ENCODE results near the gene CDHR1.

The CDHR1 gene

DNA sequence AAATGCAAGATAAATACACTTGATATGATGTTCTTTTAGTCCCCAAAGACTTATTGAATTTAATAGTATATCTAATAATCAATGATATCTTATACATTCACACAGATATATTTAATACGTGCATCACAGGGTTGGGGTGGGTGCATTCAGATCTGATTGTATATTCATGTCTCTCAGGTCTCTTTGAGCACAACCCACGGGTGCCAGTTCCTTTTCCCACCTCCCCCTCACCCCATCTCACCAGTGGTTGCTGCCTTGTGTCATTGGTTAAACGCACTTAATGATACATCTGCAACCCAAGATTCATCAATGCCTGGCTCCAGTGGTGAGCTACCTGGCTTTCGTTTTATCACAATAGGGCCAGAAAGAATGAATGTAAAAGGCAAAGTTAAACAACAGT lies 40.8 kb downstream of the CDHR1 start:
- DNase-seq = no peak

DNA sequence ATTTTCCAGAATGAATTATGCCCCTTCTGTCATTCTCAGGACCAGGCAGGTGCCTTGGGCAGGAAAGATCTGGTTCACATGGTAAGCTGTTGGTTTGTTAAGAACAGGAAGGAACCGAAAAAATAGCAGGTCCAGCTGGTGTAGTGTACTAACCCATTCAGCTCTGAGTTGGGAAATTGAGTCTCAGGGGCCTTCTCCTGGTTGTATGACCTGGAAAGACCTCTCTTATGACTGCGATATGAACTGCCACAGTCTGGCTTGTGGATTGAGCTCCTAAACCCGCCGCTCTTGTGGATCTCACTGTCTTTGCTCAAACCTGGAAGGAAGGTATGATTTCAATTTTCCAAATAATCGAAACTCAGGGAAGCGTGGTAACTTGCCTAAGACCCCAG lies 42.5 kb downstream of the CDHR1 start:
- DNase-seq = no peak

DNA sequence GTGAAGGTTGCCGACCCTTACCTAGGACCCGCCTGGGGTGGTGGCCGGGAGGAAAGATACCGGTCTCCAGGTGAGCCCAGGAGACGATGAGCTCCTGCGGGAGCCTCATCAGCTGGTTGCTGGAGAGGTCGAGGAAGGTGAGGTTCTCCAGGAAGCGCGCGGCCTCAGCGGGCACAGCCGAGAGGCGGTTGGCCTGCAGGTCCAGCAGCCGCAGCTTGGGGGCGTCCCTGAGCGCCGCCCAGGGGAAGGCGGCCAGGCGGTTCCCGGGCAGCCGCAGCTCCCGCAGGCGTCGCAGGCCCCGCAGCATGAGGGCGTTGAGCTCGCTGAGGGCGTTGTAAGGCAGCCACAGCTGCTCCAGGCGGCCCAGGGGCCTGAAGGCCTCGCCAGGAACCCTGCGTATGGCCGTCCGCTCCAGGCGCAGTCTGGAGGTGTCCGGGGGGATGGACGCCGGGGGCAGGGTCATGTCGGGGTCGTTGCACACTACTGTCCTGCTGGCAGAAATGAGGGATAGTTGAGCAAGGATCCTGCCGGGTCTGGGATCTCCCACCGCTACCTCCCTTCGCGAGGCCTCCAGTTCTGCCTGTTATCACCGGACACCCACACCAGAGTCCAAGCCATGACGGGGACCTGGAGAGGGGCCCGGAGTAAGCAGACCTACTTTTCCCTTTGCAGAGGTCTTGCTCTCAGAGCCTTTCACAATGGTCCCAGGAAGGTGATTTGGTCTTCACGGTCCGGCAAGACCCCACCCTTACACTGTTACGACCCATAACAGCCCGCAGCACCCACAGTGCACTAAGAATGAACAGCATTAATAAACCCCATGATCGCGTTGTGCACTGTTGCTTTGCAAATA lies 43.1 kb downstream of the CDHR1 start:
- no peak for DNase-seq

DNA sequence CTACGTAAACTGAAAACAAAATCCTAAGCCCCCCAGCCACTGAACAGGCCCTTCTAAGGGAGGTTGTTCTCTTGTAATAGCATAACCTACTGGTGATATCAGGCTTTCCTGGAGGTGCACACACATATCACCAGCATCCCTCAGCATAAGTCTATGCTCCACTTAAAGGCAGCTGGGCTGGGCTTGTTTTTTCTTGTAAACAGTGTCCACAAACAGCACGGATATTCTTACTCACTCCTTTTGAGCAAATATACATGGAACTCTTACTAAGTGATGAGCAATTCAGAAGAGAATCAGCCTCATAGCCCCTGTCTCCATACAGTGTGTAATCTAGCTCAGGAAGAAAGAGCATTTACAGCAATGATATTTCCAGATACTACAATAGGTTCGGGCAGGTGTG lies 44.6 kb downstream of the CDHR1 start:
- no peak for DNase-seq

DNA sequence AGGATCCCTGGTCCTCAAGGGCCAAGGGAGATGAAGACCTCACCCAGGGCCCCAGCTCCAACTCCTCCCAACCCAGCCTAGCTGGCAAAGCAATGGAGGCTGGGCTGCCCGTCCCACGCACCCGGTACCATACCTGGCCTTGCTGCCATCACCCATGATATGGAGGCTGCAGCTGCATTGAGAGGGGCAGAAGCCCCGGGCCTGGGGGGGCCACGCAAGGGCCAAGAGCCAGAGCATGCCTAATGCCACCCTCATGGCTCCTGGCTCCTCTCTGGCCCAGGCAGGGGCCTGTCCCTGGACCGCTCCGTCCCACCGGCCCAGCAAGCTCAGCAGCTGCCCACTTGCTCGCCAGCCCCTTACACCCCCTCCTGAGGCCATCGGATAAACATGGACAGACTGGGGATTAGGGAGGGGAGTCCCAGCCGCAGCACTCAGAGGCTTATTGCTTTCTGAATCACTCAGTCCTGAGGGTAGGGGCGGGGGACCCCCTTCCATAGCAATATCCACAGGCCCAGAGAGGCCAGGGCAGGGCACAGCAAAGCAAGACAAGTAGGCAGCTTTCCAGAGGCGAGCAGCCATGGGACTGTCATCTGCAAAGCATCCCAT lies 47.0 kb downstream of the CDHR1 start, which contains the start of gene LRIT1:
Gene LRIT1 (minus strand): TSS at position 362 of the 606 bp plus-strand sequence. CDS start 107 bp downstream, at position 255.
- DNase-seq = no peak

DNA sequence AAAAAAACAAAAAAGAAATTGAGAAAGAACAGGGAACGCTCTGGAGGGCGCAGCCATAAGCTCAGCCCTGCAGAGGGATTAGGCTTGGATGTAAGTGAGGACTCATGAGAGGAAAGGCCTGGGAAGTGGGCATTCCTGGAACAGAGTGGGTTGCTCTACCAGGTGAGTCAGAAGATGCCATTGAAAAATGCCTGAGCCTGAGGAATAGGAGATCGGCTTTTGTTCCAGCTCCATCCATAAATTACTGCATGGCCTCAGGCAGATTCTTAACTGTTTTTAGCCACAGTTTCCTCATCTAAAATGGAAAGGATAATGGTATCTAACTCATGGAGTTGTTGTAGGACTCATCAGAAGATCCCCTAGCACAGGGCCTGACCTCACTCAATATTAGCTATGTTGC lies 49.4 kb downstream of the CDHR1 start:
- no peak for DNase-seq

DNA sequence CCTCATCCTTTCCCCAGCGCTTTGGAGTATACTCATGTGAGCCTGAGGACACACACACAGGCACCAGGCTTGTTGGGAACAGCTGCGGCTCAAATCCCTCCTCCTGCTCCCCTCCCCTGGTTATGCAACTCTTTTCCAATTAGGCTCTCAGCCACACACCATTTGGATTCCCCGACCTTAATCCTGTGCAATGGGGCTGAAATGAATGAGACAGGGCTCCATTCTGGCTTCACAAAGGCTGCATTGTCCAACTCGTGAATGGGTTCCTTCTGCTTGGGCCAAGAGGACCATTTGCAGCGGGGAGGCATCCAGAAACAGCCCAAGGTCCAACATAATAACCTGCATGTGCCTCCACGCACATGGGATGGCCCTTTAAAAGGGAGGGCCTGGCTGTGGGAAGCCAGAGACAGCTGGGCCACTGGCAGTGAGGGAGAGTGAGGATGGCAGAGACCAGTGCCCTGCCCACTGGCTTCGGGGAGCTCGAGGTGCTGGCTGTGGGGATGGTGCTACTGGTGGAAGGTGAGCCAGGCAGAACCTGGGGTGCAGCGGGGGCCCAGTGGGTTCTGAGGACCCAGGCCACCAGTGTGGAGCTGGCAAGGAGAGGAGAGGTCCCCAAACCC lies 50.4 kb downstream of the CDHR1 start, which contains the start of gene RGR:
Gene RGR (plus strand): TSS at position 403 of the 620 bp plus-strand sequence. CDS start 38 bp downstream, at position 441.
- no peak for DNase-seq

DNA sequence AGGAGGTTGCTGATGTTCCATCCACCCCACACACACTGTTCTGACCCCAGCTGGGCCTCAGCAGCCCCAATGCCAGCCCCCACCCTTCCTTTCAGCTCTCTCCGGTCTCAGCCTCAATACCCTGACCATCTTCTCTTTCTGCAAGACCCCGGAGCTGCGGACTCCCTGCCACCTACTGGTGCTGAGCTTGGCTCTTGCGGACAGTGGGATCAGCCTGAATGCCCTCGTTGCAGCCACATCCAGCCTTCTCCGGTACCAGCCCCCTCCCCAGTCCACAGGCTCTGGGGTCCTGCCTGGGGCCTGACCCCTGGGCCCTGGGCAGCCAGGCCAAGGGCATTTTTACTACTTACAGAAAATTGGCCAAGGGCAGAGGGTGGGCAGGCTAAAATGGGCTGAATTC lies 53.2 kb downstream of the CDHR1 start:
- no peak for DNase-seq

DNA sequence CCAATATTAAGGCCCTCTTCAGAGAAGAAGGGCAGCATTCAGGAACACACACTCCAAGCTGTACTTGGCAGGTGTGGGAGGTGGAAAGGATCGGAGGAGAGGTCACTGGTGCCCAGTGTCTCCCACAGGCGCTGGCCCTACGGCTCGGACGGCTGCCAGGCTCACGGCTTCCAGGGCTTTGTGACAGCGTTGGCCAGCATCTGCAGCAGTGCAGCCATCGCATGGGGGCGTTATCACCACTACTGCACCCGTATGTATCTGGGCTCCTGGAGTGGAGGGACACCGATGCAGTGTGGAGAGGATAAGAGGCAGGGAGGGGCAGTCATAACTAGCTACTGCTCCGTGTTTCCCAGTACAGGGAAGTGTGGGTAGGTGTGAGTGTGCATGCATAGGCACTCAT lies 54.5 kb downstream of the CDHR1 start:
- no peak for DNase-seq

DNA sequence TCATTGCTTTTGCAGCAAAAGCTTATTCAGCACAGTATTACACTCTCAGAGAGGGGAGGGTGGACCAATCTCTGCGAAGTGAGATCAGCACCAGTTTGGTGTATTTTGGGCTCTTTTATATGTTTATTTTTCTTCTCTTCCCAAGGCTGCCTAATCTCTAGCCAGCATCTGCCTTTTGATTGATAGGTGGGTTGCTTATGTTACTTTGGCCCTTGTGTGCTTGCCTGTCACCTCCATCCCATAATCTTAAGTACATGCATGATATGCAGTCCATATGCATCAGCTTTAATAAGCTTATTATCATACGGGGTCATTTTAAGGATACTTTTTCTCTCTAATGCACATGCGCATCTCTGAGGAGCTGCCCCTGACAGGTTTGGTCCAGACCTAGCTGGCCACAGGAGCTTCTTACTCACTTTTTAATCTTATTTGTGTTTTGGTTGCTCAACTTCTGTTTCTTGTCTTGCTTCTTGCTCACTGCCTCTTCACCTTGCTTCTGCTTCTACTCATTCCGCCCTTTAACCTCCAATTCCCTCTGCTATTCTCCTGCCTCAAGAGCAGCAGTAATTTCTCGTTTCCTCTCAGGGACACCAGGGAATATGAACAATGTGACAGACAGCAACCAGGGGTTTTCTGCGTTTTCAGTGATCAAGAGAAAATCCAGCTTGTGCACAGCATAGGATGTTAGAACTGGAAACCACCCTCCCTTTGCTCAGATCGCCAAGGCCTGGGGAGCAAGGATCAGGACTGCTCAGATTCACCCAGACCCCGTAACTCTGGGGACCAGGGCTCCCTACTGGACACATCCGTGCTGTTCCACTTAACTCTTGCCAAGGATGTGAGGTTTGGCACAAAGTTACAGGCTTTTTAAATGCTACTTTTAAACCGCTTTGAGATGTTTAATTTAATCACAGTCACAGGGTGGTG lies 60.5 kb downstream of the CDHR1 start:
- DNase-seq = no peak

DNA sequence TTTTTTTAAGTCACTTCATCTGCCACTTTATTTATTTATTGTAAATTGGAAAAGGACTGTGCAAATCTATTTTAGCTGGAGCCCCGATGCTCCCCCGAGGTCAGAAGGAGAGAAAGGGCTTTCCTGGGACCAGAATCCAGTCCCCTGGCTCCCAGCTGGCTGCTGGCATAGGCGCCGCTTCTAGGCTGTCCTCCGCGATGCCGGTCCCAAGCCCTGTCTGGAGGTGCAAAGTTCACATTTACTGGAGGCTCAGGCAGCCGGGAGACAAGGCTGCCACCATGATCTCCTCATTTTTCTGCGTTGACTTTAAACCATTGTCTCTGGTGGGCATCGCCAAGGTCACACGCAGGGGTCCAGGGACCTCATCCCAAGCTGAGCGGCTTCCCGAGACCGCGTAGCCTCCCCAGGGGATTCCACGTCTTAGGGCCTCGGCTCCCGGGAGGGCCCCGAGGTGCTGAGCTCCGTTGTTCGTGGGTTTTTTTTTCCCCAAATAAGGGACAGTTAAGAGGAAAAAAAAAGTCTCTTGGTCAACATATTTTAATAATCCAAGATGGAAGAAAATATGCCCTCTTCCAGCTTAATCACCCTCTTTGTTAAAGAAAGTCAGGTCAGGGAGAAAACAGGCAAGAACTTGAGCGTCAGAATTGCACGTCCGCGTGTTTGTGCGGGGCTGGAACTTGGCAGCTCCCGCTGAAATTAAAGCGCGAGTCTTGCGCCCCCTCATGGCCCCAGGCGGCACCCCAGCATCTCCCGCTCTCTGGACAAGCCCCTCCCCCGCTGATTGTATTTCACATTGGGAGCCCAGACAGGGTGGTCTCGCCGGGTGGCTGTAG lies 62.4 kb downstream of the CDHR1 start:
- DNase-seq = no peak

DNA sequence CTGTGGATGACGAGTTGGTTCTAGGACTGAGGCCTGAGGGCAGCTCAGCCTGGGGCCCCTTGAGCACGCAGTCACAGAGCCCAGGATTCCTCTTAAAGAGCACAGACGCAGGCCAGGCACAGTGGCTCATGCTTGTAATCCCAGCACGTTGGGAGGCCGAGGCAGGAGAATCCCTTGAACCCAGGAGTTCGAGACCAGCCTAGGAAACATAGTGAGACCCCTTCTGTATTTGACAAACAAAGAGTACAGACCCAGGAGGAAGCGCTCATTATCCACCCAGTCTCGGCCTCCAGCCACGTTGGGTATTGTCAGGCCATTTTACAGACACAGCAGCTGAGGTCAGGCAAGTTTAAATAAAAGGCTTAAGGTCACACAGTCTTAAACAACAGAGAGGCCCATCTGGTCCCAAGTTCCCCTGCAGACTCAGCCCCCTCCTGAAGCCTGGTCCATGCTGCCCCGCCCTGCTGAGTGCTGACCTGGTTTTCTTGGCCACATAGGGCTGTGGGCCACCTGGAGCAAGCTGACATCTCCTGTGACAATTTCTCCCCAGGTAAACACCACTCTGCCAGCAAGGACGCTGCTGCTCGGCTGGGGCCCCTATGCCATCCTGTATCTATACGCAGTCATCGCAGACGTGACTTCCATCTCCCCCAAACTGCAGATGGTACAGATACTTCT lies 63.1 kb downstream of the CDHR1 start:
- DNase-seq = no peak

DNA sequence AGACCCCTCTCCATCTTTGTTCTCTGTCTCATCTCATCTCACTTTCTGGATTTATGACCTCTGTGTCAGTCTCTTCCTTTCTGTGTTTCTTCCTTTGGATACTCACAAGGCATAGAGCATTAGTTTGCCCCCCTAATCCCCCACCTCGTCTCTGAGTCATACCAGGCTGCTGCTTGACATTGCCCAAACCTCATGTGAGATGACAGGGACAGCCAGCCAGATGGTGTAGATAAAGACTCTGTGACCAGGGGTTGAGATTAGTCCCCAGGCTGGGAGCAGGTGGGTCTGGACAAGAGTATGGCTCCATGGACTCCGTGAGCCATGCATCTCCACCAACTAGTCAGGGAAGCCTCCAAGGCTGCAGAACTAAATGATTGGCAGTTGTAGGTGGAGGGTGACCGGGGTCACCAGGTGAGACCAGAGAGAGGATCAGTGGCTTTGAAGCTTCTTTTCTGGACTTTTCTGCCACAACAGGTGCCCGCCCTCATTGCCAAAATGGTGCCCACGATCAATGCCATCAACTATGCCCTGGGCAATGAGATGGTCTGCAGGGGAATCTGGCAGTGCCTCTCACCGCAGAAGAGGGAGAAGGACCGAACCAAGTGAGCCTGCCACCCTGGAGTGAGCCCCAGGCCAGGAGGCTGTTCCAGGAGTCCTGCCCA lies 63.8 kb downstream of the CDHR1 start:
- DNase-seq = no peak

DNA sequence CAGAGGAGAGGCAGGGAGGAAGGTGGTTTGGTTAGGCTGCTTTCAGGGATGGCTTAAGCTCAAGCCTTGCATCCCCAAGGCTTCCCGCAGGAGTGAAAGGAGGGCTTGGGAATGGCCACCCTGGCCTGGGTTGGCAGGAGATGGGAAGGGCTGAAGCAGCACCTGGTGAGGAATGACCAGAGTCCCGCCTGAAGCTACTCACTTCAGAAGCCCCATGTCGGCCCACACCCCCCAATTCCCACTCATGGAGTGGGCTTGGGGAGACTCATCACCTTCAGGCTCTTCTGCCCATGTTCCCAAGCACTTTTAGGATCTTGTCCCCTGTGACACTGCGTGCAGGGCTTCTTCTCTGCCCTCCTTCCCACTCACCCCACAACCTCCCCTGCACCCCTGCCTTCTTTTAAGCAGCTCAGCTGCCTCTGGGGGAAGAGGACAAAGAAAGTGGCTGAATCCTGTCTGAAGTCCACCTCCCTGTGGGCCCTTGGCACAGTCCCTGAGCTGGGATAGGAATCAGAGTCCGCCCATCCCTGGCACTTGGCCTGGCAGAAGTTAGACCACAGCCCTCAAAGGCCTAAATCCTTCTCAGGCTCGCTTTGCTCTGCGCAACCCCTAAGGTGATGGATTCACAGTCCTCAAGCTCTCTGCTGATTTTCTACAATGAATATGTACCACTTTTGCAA lies 67.0 kb downstream of the CDHR1 start:
- no peak for DNase-seq

DNA sequence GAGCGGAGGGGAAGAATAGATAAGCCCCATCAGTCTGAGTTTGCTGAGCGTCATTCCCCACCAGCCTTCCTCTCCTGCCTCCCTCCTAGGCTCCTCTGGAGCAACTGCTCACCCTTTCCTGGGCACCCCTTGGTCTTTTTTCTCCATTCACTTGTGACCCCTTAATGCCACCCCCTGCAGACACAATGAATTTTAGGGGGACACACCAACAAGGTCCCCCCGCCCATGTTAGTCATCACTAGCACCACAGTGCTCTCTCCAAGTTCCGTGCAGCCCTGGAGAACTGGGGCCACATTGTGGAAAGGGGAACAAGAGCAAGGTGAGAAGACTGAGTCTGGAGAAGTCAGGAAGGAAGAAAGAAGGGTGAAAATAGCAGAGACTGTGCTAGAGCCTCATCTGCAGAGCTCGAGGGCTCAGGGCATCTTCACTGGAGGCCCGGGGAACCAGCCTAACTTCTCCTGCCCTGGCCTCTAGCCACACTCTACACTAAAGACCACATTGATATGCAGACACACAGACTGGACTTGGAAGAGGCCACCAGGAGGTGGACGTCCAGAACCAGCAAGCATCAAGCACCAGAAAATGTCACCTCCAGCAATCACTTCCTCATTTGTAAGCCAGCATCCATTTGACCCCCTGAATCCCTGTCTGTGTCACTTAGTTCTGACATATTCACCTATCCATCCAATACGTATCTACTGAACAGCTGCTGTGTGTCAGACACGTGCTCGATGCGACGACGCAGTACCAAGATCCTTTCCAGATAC lies 68.0 kb downstream of the CDHR1 start:
- no peak for DNase-seq

DNA sequence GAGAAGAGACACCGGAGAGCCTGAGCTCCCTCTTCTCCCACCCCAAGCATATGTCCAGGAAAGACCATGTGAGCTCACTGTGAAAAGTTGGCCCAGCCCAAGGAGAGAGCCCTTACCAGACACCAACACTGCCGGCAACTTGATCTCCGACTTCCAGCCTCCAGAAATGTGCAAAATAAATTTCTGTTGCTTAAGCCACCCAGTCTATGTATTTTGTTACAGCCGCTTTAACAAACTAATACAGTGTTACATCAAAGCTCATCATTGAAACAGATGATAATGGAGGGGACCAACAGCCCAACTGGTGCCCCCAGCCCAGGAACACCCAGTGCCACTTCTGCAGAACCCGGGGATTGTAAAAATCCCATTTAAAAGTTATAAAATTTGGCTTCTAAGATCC lies 69.4 kb downstream of the CDHR1 start:
- no peak for DNase-seq

DNA sequence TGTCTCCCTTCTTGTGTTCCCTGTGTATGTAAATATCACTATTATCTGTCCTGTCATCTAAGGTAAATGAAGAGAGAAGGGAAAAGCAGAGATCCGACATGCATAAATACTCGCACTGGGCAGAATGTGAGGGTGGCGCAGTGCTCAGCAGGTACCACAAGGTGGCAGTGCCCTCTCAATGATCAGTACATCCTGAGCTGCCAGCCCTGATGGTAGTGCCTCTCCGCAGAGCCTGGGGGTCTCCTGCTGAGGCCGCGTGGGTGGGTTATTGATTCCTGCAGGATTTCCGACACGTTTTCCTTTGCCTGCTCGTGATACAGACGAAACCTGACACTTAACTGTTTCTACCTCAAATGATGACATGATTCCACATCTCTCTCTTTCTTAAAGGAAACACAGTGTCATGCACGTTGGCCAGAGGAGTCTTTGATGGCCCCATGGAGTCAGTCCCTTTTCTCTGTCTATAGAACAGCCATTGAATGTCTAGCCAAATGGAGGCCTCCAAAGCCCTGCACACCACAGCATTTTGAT lies 70.3 kb downstream of the CDHR1 start:
- no peak for DNase-seq

DNA sequence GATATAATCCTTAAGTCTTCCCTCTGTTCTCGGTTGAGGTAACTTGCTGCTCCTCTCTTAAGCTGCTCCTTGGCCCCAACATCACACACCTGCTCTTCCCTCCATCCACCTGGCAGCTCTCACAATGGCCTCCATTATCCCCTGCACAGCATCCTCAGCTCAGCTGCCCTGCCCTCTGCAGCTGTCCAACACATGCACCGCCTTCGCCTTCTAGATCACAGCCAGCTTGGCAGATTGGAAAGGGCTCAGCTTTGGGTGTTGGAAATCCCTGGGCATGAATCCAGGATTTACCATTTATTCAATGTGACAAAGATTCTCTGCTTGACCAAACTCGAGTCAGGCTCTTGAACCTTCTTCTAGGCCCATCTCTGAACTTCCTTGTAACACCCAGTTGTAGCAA lies 71.1 kb downstream of the CDHR1 start:
- DNase-seq = no peak

DNA sequence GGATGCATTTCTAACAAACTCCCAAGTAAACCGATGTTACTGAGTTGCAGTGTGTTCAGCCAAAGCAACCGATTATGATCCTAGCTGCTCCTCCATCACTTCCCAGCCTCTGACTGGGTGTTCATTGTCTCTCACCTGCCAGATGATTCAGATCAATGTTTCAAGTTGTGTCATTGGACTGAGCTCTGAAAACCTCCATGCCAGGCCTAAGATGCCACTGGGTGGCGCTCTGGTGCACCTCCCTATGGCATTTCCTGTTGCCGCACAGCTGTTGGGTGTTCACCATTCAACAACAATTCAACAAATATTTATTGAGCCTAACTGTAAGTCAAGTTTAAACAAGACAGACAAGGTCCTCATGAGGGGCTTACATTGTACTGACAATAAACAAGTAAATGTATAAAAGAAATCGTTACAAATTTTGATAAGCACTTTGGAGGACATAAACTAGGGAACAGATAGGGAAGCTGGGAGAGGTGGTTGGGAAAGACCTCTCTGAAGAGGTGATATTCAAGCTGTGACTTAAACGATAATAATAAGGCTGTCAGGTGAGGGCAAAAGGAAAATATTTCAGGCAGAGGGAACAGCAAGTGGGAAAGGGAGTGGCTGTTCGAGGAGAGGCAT lies 73.3 kb downstream of the CDHR1 start:
- no peak for DNase-seq

Data from NCI-H1436 treated with DMSO at 0.1 percent for 48 hours (cell line).